WI38 (cell line): ENCODE data around the gene ST6GALNAC6.

ENCODE experiments used
- H3K4me3 ChIP-seq: 2 replicates; pipeline ENCODE4 v1.5.1; 2011; ENCODE audit warnings: low read depth, mild to moderate bottlenecking, control low read depth, low read length
- CTCF ChIP-seq: IDR thresholded peaks from 2 replicates; pipeline ENCODE4 v1.5.1; 2012; ENCODE audit warnings: low read depth, mild to moderate bottlenecking, control low read depth, low read length

ST6GALNAC6 gene

GRCh38 chr9:127896395-127897192 is 2.8 kb downstream of the ST6GALNAC6 start:
- H3K4me3 ChIP-seq: peak overlapping the region; percentile 8; the same call in 1 of the 2 replicates
- TF ChIP-seq CTCF: no peak

GRCh38 chr9:127895811-127896210 is 3.6 kb downstream of the ST6GALNAC6 start:
- no peak overlapping the region for H3K4me3 ChIP-seq
- TF ChIP-seq CTCF: no peak

GRCh38 chr9:127893392-127893791 is 6.0 kb downstream of the ST6GALNAC6 start:
- TF ChIP-seq CTCF: no peak
- no peak overlapping the region for H3K4me3 ChIP-seq

GRCh38 chr9:127892831-127893230 is 6.6 kb downstream of the ST6GALNAC6 start:
- no peak for TF ChIP-seq CTCF
- H3K4me3 ChIP-seq: no peak overlapping the region

- TF ChIP-seq CTCF: no peak
These were observed 9.3 kb downstream of the ST6GALNAC6 start for GRCh38 chr9:127890053-127890452.

GRCh38 chr9:127887792-127888191 is 11.6 kb downstream of the ST6GALNAC6 start:
- no peak overlapping the region for H3K4me3 ChIP-seq
- 0 out of 2 replicates have a peak, but pooled peaks have one; percentile 11 for TF ChIP-seq CTCF

More at GRCh38 chr9:127890053-127890452, 9.3 kb downstream of the ST6GALNAC6 start:
- H3K4me3 ChIP-seq: no peak overlapping the region

- no peak for TF ChIP-seq CTCF
- H3K4me3 ChIP-seq: no peak overlapping the region
These were observed 12.9 kb downstream of the ST6GALNAC6 start for GRCh38 chr9:127886401-127886972.
